Endothelial cell of umbilical vein (primary cell): ENCODE measurements around the gene LDAF1.

Source experiments
- FOS ChIP-seq: IDR thresholded peaks from 2 replicates; pipeline ENCODE4 v1.6.1; 2011; ENCODE audit warnings: mild to moderate bottlenecking, low read length, moderate library complexity, borderline replicate concordance; ENCODE audit not compliant: insufficient read depth
- MYC ChIP-seq: IDR thresholded peaks from one replicate; pipeline ENCODE4 v1.6.1; 2011; ENCODE audit warnings: mild to moderate bottlenecking, low read depth, low read length
- POLR2A ChIP-seq: IDR thresholded peaks from 2 replicates; pipeline ENCODE4 v1.6.1; 2012; ENCODE audit warnings: low read depth, mild to moderate bottlenecking, control low read depth, low read length
- POLR2AphosphoS5 ChIP-seq: IDR thresholded peaks from 2 replicates; pipeline ENCODE4 v1.6.1; 2012; ENCODE audit warnings: low read depth, mild to moderate bottlenecking, control low read depth, low read length, moderate library complexity; ENCODE audit not compliant: insufficient read depth
- TF ChIP-seq, protein P1 (sequence below), 2 donors: IDR thresholded peaks; 1 replicate in 1 of 2; 2 replicates in 1 of 2; pipeline ENCODE4 v1.5.1; 2011; ENCODE audit warnings: low read length in 2 of 2, mild to moderate bottlenecking in 2 of 2, moderate library complexity in 2 of 2, control low read depth in 1 of 2, inconsistent platforms in 1 of 2, low read depth in 1 of 2; ENCODE audit not compliant: insufficient read depth in 1 of 2; ENCODE audit errors: extremely low read depth in 1 of 2
- TF ChIP-seq, protein P2 (sequence below): IDR thresholded peaks from 2 replicates; pipeline ENCODE4 v1.6.1; 2011; ENCODE audit not compliant: insufficient read depth, insufficient read length

DNA sequence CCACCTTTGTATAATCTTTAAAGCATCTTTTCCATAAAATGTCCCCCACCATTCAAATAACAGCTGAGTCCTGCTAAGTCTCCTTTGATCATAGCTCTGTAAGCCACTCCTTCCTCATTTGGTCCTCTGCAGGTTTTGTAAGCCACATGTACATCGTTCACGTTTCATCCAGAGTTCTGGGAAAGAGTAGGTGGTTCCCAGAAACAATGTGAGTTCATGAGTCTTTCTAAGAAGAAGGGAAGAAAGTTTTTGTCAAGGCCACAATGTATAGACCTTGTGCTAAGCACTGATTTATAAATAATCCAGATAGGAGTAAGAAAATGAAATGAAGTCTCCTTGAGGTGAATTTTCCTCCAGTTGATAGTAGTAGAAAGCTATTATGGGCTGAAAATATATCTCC is 66.3 kb downstream of the LDAF1 start:
- TF ChIP-seq, protein P1, sequence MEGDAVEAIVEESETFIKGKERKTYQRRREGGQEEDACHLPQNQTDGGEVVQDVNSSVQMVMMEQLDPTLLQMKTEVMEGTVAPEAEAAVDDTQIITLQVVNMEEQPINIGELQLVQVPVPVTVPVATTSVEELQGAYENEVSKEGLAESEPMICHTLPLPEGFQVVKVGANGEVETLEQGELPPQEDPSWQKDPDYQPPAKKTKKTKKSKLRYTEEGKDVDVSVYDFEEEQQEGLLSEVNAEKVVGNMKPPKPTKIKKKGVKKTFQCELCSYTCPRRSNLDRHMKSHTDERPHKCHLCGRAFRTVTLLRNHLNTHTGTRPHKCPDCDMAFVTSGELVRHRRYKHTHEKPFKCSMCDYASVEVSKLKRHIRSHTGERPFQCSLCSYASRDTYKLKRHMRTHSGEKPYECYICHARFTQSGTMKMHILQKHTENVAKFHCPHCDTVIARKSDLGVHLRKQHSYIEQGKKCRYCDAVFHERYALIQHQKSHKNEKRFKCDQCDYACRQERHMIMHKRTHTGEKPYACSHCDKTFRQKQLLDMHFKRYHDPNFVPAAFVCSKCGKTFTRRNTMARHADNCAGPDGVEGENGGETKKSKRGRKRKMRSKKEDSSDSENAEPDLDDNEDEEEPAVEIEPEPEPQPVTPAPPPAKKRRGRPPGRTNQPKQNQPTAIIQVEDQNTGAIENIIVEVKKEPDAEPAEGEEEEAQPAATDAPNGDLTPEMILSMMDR (IDR thresholded peaks at IDR 0.05; ENCODE audit: extremely low read depth in 1 of 2, insufficient read depth in 1 of 2, low read depth in 1 of 2, low read length in 2 of 2) = no peak
- TF ChIP-seq MYC = no peak
- no peak for TF ChIP-seq POLR2A
- no peak for TF ChIP-seq FOS
- TF ChIP-seq, protein P2, sequence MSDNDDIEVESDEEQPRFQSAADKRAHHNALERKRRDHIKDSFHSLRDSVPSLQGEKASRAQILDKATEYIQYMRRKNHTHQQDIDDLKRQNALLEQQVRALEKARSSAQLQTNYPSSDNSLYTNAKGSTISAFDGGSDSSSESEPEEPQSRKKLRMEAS = no peak
- no peak for TF ChIP-seq POLR2AphosphoS5
